Stimulated activated effector memory CD8-positive, alpha-beta T cell treated with anti-CD3 and anti-CD28 coated beads, Interleukin-12 subunit alpha, Interleukin-12 subunit beta, amount 100 ng/mL, for 72 hours (primary cell): Measurements from ENCODE around the gene IL7R.
A peak's percentile ranks its signal among the peaks of the same experiment; 100 is the strongest.
"Not testable (repeated sequence)": the region's sequence is repeated elsewhere in the genome, so short reads cannot be mapped to it uniquely, and the experiment has no call there.

Experiments
- ATAC-seq: fragments of 150-1000 bp; cut with Tn5 transposase; 2 replicates; pipeline ENCODE4 v1.10.0; 2021
- DNase-seq, 2 donors: peaks; one replicate each; pipeline ENCODE4 v3.0.0; 2021 to 2022; ENCODE audit warnings: low spot score in 2 of 2
- H3K27ac Mint-ChIP-seq: one replicate; pipeline ENCODE4 v1.8.0; 2022; ENCODE audit warnings: mild to moderate bottlenecking, mixed read lengths
- H3K36me3 Mint-ChIP-seq: one replicate; pipeline ENCODE4 v1.8.0; 2022; ENCODE audit warnings: mild to moderate bottlenecking, mixed read lengths
- H3K4me1 Mint-ChIP-seq: one replicate; pipeline ENCODE4 v1.8.0; 2022; ENCODE audit warnings: mixed read lengths
- H3K4me3 Mint-ChIP-seq: one replicate; pipeline ENCODE4 v1.8.0; 2022; ENCODE audit warnings: mild to moderate bottlenecking, mixed read lengths
- H3K9me3 Mint-ChIP-seq: one replicate; pipeline ENCODE4 v1.8.0; 2022; ENCODE audit warnings: mixed read lengths

IL7R gene

GRCh38 chr5:35828082-35828598, 28.6 kb upstream of the IL7R start:
- ATAC-seq (no peak), DNase-seq (peak in 1 of 2 donors; percentile 42)
- Mint-ChIP-seq H3K27ac (peak overlapping the region; percentile 80), H3K36me3 (peaks cover 4% of the 10 kb centered on the region), H3K9me3 (no peaks in the 10 kb centered on the region), H3K4me1 (peaks cover 80% of the 10 kb centered on the region), H3K4me3 (no peak overlapping the region)

GRCh38 chr5:35830587-35830986, 26.1 kb upstream of the IL7R start:
- peak overlapping the region; percentile 87 for H3K27ac Mint-ChIP-seq
- peaks cover 4% of the 10 kb centered on the region for H3K36me3 Mint-ChIP-seq
- no peak for ATAC-seq
- peak in 1 of 2 donors; percentile 46 for DNase-seq
- no peaks in the 10 kb centered on the region for H3K9me3 Mint-ChIP-seq
- H3K4me1 Mint-ChIP-seq = peaks cover 78% of the 10 kb centered on the region
- H3K4me3 Mint-ChIP-seq = peak overlapping the region; percentile 26

- Mint-ChIP-seq H3K27ac (peak overlapping the region; percentile 87), H3K36me3 (peaks cover 21% of the 10 kb centered on the region), H3K4me1 (peaks cover 68% of the 10 kb centered on the region), H3K4me3 (peak overlapping the region; percentile 41), H3K9me3 (no peaks in the 10 kb centered on the region)
- ATAC-seq (peak; percentile 62), DNase-seq (no peak)
These were observed 23.9 kb upstream of the IL7R start for GRCh38 chr5:35832762-35833161.

GRCh38 chr5:35833224-35833623, 23.5 kb upstream of the IL7R start:
- H3K27ac Mint-ChIP-seq = peak overlapping the region; percentile 87

GRCh38 chr5:35835796-35836742, 20.6 kb upstream of the IL7R start:
- Mint-ChIP-seq H3K27ac (peak overlapping the region; percentile 85), H3K36me3 (peaks cover 26% of the 10 kb centered on the region), H3K4me1 (peaks cover 66% of the 10 kb centered on the region), H3K9me3 (no peaks in the 10 kb centered on the region), H3K4me3 (peak overlapping the region; percentile 51)
- peak; percentile 78 for ATAC-seq
- DNase-seq = peak in 1 of 2 donors; percentile 58

More at GRCh38 chr5:35833224-35833623, 23.5 kb upstream of the IL7R start:
- DNase-seq (peak in 1 of 2 donors; percentile 47), ATAC-seq (no peak)
- Mint-ChIP-seq H3K4me3 (peak overlapping the region; percentile 41), H3K4me1 (peaks cover 65% of the 10 kb centered on the region), H3K9me3 (no peaks in the 10 kb centered on the region), H3K36me3 (peaks cover 22% of the 10 kb centered on the region)

- peak; percentile 83 for ATAC-seq
- Mint-ChIP-seq H3K4me1 (peaks cover 45% of the 10 kb centered on the region), H3K36me3 (peaks cover 22% of the 10 kb centered on the region), H3K9me3 (peaks cover 4% of the 10 kb centered on the region), H3K4me3 (peak overlapping the region; percentile 51), H3K27ac (peak overlapping the region; percentile 84)
- peak in 1 of 2 donors; percentile 75 for DNase-seq
These were observed 18.2 kb upstream of the IL7R start for GRCh38 chr5:35838370-35839042.

GRCh38 chr5:35842856-35843255, 13.8 kb upstream of the IL7R start:
- ATAC-seq = no peak

GRCh38 chr5:35845508-35845907, 11.2 kb upstream of the IL7R start:
- H3K4me3 Mint-ChIP-seq, H3K27ac Mint-ChIP-seq, H3K36me3 Mint-ChIP-seq, H3K4me1 Mint-ChIP-seq, ATAC-seq: not testable (repeated sequence)
- peak in 1 of 2 donors; percentile 47 for DNase-seq
- peaks cover 25% of the 10 kb centered on the region for H3K9me3 Mint-ChIP-seq

More at GRCh38 chr5:35842856-35843255, 13.8 kb upstream of the IL7R start:
- H3K9me3 Mint-ChIP-seq = peaks cover 20% of the 10 kb centered on the region
- peaks cover 19% of the 10 kb centered on the region for H3K4me1 Mint-ChIP-seq
- no peak for DNase-seq
- peaks cover 4% of the 10 kb centered on the region for H3K36me3 Mint-ChIP-seq
- H3K27ac Mint-ChIP-seq = no peak overlapping the region
- no peak overlapping the region for H3K4me3 Mint-ChIP-seq

GRCh38 chr5:35847491-35847890, 9.2 kb upstream of the IL7R start:
- DNase-seq (peak in 1 of 2 donors; percentile 35), ATAC-seq (no peak)
- H3K4me1 Mint-ChIP-seq = peaks cover 19% of the 10 kb centered on the region
- no peak overlapping the region for H3K27ac Mint-ChIP-seq
- H3K36me3 Mint-ChIP-seq = peaks cover 9% of the 10 kb centered on the region
- peaks cover 25% of the 10 kb centered on the region for H3K9me3 Mint-ChIP-seq
- H3K4me3 Mint-ChIP-seq = no peak overlapping the region

- Mint-ChIP-seq H3K36me3 (peaks cover 11% of the 10 kb centered on the region), H3K9me3 (peaks cover 24% of the 10 kb centered on the region), H3K27ac (no peak overlapping the region), H3K4me1 (peaks cover 21% of the 10 kb centered on the region), H3K4me3 (no peak overlapping the region)
- DNase-seq (peak in 1 of 2 donors; percentile 38), ATAC-seq (no peak)
These were observed 8.7 kb upstream of the IL7R start for GRCh38 chr5:35847961-35848360.

- DNase-seq (peak in 1 of 2 donors; percentile 42), ATAC-seq (no peak)
- Mint-ChIP-seq H3K36me3 (peaks cover 29% of the 10 kb centered on the region), H3K27ac (no peak overlapping the region), H3K4me1 (peaks cover 39% of the 10 kb centered on the region), H3K4me3 (no peak overlapping the region), H3K9me3 (peaks cover 15% of the 10 kb centered on the region)
These were observed 6.8 kb upstream of the IL7R start for GRCh38 chr5:35849860-35850259.

- Mint-ChIP-seq H3K36me3 (peaks cover 29% of the 10 kb centered on the region), H3K4me1 (peaks cover 51% of the 10 kb centered on the region), H3K27ac (peak overlapping the region; percentile 92), H3K9me3 (peaks cover 13% of the 10 kb centered on the region), H3K4me3 (peak overlapping the region; percentile 68)
- ATAC-seq (no peak), DNase-seq (peak in 1 of 2 donors; percentile 47)
These were observed 5.6 kb upstream of the IL7R start for GRCh38 chr5:35850967-35851680.

- DNase-seq (peak in 1 of 2 donors; percentile 76), ATAC-seq (peak; percentile 61)
- Mint-ChIP-seq H3K27ac (peak overlapping the region; percentile 92), H3K4me3 (peak overlapping the region; percentile 68), H3K36me3 (peaks cover 37% of the 10 kb centered on the region), H3K4me1 (peaks cover 59% of the 10 kb centered on the region), H3K9me3 (peaks cover 8% of the 10 kb centered on the region)
These were observed 4.5 kb upstream of the IL7R start for GRCh38 chr5:35852084-35852734.

- peaks cover 59% of the 10 kb centered on the region for H3K4me1 Mint-ChIP-seq
- H3K4me3 Mint-ChIP-seq = peak overlapping the region; percentile 68
- H3K27ac Mint-ChIP-seq = peak overlapping the region; percentile 92
- ATAC-seq = no peak
- H3K36me3 Mint-ChIP-seq = peaks cover 42% of the 10 kb centered on the region
- DNase-seq = no peak
- H3K9me3 Mint-ChIP-seq = peaks cover 5% of the 10 kb centered on the region
These were observed 3.9 kb upstream of the IL7R start for GRCh38 chr5:35852773-35853172.
